IPS-11a (cell line): ENCODE results near the gene SLAIN2.
"Not testable (repeated sequence)": the region's sequence is repeated elsewhere in the genome, so short reads cannot be mapped to it uniquely, and the experiment has no call there.

Experiments used
- H3K4me3 ChIP-seq: one replicate; pipeline ENCODE4 v1.5.1; 2013; ENCODE audit warnings: low read depth, low read length, control low read depth

SLAIN2 gene

DNA sequence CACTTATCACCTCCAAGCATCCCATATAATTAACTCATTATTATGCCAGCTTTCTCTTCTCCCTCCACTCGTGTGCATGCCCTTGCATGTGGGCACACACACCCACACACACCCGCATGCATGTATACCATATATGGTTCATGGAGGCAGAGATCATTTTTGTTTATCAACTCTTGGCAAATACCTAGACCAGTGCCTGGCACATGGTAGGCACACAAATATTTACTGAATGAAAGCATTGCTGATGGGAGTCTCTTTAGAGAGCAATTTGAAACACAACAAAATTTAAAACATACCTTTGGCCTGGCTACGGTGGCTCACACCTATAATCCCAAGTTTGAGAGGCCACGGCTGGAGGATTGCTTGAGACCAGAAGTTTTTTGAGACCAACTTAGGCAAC lies 90.7 kb downstream of the SLAIN2 start:
- no peak overlapping the region for H3K4me3 ChIP-seq

DNA sequence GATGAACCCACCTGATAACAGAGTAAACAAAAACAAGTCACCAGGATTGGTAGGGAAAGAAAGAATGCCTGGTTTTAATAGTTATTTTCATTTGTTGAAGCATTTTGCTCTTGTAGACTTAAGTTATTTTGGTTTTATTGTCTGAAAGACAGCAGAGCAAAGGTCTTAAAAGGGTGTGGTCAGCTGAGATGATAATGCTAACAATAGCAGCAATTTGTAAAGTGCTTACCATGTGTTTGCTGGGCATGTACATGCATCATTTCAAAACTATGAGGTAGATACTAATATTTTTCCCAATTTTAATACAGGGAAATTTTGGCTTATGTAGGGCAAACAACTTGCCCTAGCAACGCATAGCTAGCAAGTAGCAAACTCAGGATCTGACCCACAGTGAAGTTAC lies 95.0 kb downstream of the SLAIN2 start:
- H3K4me3 ChIP-seq: no peak overlapping the region

DNA sequence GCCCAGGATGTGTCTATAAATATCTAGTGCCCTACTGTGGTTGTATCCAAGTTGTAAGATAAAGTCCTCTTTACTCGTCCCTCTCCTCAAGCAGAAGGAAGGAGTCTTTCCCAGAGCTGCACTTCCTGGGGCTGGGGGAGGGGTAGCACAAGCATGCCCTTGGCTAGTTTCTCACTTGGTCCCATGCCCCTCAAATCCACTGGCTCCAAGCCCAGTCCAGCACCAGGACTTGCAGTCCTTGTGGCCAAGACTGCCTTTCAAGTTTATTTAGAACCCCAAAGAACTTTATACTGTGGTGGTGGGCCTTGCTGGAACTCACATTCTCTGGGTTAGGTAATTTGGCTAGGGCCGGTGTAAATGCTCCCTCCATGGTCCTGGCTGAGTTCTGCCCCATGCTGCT lies 98.7 kb downstream of the SLAIN2 start:
- no peak overlapping the region for H3K4me3 ChIP-seq

GRCh38 chr4:48440914-48441313 lies 99.6 kb downstream of the SLAIN2 start:
- H3K4me3 ChIP-seq: not testable (repeated sequence)

- no peak overlapping the region for H3K4me3 ChIP-seq
These were observed 104.4 kb downstream of the SLAIN2 start for GRCh38 chr4:48445704-48446103.

GRCh38 chr4:48446642-48447041 lies 105.3 kb downstream of the SLAIN2 start:
- no peak overlapping the region for H3K4me3 ChIP-seq

- no peak overlapping the region for H3K4me3 ChIP-seq
These were observed 107.8 kb downstream of the SLAIN2 start for GRCh38 chr4:48449151-48449550.

GRCh38 chr4:48450740-48451139 lies 109.4 kb downstream of the SLAIN2 start:
- no peak overlapping the region for H3K4me3 ChIP-seq

DNA sequence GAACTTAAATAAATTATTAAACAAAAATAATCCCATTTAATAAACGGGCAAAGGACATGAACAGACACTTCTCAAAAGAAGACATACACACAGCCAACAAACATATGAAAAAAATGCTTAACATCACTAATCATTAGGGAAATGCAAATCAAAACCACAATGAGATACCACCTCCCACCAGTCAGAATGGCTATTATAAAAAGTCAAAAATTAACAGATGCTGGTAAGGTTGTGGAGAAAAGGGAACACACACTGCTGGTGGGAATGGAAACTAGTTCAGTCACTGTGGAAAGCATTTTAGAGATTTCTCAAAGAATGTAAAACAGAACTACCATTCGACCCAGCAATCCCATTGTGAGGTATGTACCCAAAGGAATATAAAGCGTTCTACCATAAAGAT lies 110.3 kb downstream of the SLAIN2 start:
- not testable (repeated sequence) for H3K4me3 ChIP-seq

GRCh38 chr4:48454591-48454990 lies 113.3 kb downstream of the SLAIN2 start:
- H3K4me3 ChIP-seq: no peak overlapping the region

DNA sequence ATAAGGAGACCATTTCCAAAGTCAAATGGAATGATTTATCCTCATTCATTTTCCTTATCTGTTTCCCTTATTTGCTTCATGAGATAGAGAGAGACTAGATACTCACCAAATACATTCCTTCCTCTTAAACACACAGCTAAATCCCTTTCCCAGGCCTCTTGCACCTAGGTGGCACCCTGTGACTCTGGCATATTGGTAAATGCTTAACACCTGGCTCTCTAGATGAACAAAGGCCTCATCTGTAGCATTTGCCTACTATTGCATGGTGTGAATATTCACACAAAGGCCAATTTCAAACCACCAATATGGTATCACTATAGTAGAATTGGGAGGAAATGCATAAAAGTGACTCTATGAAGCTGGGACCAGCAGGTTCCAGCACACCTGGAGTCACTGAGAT lies 119.7 kb downstream of the SLAIN2 start:
- H3K4me3 ChIP-seq: no peak overlapping the region

GRCh38 chr4:48462363-48462762 lies 121.0 kb downstream of the SLAIN2 start:
- no peak overlapping the region for H3K4me3 ChIP-seq

DNA sequence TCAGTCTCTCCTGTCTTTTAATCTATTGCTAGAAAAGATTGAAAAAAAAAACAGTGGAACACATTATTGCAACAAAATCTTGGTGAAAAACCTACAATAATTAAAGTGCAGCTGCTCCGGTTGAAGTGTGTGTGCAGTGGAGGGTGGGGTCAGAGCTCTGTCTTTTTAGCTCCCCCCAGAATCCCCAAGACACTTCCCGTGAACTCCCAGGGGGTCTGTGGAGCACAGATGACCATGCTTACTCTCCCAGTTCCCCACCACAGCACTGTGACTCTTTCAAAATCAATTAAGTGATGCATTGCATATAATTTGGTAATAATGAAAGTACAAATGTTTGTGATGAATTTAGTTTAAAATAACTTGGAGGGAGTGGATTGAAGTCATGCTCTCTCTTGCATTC lies 126.1 kb downstream of the SLAIN2 start:
- H3K4me3 ChIP-seq: no peak overlapping the region

DNA sequence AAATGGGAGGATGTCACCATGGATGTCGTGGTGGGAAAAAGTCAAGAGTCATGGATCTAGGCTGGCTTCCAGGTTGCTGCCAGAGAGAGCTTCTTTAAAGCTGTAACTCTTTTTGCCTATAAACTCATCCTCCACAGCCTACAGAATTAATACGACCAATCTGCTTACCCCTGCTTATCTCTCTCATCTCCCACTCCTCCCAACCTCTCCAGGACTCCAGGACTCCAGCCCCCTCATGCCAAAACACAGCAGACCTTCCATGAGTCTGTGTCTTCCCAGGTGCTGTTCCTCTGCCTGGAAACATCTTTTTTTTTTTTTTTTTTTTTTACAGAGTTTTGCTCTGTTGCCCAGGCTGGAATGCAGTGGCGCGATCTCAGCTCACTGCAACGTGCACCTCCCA lies 126.6 kb downstream of the SLAIN2 start:
- no peak overlapping the region for H3K4me3 ChIP-seq

- H3K4me3 ChIP-seq: no peak overlapping the region
These were observed 128.8 kb downstream of the SLAIN2 start for GRCh38 chr4:48470137-48470536.

DNA sequence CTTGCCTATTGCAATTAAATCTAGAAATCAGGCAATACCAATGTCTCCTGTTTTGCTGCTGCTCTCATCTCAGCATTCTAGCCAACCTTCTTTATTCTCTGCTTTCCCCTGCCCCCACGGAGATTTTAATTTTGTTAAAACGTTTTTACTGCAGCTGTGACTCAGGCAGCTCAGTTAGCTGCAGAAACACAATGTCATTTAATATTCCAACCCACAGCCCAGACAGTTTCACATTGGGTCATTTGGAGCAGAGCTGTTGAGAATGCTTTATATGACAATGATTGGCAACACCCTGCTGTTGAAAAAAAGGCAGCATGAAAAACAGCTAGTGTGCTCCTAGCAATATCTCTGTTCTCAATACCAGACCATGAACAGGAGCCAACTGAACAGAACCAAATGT lies 129.2 kb downstream of the SLAIN2 start:
- no peak overlapping the region for H3K4me3 ChIP-seq

GRCh38 chr4:48472794-48473193 lies 131.5 kb downstream of the SLAIN2 start:
- H3K4me3 ChIP-seq: no peak overlapping the region

- H3K4me3 ChIP-seq: no peak overlapping the region
These were observed 134.4 kb downstream of the SLAIN2 start for GRCh38 chr4:48475770-48476169.
